Stimulated activated CD8-positive, alpha-beta memory T cell treated with anti-CD3 and anti-CD28 coated beads, Interleukin-7, amount 100 ng/mL, for 48 hours (primary cell): ENCODE results near the gene EXOSC2.

ENCODE experiments used
- DNase-seq, 2 donors: peaks; one replicate each; pipeline ENCODE4 v3.0.0-alpha.2; 2020; ENCODE audit warnings: low read depth in 1 of 2; ENCODE audit errors: extremely low read depth in 1 of 2

Gene EXOSC2

DNA sequence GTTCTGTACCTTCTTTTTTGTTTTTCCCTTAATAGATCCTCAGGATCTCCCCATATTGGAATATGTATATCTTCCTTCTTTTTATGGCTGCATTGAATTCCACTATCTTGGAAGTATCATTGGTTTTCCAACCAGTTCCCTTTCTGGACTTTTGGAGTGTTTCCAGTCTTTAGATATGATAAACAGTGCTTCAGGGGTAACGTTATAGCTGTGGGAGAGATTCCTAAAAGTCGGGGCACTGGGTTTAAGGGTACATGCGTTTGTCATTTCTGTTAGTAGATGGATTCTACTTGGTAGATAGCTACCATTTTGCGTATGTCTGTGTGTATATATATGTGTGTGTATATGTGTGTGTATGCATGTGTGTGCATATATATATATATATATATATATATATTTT, 42.0 kb downstream of the EXOSC2 start:
- no peak for DNase-seq

DNA sequence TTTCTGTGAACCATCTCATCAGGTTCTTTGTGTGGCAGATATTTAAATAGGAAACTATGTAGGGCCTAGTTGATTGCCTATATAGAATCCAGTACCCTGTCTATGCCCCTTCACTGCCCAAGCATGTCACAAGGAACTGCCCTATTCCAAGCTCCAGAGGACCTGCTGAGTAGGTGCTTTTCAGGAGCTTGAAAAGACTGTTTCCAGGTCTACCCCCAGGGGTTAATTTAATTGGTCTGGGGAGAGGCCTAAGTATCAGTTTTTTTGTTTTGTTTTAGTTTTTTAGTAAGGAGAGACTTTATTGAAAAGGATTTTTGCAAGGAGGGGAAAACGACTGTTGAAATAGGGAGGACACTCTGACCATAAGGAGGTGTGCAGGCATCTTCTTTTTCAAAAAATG, 43.3 kb downstream of the EXOSC2 start:
- DNase-seq: no peak

DNA sequence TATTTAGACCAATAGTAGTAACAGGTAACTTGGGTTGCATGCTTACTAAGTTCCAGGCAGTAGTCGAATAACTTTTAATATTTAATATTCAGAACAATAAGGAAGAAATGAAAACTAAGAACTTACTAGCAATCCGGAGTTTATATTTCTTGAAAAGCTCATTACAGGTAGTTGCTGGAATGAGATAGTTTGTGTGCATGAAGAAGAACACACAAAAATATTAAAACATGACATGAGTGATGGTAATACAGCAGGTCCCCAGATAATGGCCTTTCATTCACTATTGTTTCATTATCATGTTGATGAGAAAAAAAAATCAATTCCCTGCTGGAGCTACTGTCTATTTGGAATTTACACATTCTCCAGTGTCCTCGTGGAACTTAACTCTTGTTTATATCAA, 44.7 kb downstream of the EXOSC2 start:
- no peak for DNase-seq

DNA sequence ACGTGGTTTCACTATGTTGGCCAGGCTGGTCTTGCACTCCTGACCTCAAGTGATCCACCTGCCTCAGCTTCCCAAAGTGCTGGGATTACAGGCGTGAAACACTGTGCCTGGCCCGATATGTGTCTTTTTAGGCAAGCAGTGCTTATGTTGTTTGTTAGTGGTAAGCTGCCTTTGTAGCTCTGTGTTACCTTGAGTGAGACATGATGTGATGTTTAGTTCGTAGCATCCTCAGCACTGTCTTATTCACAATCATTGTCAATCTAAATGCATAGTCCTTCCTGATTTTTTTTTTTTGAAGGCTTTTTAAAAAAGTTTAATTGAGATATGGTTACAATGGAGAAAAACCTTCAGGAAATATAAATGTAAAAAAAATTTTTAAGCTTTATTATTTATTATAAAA, 45.5 kb downstream of the EXOSC2 start:
- no peak for DNase-seq

DNA sequence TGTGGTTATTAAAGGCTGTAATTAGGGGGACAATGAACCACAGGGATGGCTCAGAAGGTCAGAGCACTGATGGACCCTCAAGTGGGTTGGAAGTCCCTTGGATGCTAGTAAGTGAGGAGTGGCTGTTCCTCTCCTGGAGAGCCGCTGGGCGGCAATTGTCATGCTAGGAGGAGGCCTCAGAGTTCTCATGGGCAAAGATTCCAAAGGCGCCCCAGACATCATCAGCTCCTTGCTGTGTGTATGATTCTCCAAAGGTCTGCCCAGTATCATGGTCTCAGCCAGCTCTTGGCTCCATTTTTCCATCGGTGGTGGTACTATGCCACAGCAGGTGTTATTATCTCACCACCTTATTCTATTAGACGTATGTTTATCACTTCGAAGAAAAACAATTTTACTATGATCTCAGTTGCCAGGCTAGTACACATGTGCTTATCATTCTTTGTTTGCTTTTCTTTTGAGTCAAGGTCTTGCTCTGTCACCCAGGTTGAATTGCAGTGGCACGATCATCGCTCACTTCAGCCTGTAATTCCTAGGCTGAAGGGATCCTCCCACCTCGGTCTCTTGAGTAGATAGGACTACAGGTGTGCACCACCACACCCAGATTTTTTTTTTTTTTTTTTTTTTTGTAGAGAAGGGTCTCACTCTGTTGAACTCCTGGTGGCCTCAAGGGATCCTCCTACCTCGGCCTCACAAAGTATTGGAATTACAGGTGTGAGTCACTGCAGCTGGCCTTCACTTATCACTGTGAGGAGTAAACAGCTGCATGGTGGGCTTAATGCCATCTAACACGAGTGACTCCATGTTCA, 46.8 kb downstream of the EXOSC2 start:
- no peak for DNase-seq

DNA sequence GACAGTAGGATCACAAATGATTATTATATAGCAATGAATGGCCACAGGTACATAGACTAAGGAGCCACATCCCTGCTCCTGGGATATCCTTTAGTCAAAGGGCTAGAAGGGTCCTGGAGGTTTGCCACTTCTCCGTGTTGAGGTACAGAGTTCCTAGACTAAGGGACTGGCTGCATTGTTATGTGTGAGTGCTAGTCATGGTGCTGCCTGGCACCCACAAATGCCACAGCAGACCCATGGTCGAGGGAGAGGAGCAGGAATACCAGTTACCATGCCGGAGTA, 47.4 kb downstream of the EXOSC2 start:
- DNase-seq: no peak

DNA sequence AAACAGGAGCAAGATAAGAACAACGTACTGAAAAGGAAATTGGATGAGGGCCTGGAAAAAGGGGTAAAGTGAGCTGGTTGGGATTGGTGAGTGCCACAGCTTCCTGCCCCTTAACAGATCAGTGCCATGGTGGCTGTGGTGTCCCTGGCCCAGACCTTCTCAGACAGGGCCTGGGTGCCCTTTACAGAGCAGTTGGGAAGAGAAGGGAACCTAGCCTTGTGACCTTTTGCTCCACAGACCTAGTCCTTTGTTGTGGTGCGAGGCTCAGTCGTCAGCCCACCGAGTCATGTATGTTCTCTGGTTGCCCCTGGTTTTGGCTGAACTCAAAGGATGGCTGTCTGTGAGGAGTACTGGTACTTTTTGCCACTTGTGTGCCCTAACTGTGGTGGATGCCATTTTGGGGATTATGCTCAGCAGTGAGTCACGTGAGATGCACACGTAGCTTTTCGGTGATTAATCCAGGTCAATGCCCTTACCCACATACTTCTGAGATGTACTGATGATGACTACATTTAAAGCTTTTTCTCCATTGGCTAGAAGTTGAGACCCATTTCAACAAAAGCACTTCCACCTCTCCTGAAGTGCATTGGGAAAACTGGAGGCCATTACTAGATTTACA, 48.4 kb downstream of the EXOSC2 start:
- no peak for DNase-seq

DNA sequence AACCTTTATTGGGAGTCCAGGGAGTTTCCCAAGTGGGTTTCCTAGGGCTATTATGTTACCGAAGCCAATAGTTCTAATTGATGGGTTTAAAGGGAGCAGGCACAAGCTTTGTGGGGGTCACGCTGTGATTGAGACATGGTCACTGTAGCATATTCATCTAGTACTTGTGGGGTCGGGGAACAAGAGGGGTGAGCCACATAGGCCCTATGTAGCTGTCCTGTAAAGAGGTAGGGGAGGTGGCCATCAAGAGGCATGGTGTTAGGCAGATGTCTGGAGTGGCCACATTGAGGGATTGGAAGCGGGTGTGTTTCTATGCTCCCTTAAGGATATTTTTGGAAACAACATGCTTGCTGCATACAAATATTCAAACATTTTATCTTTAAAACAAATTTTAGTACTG, 50.1 kb downstream of the EXOSC2 start:
- DNase-seq: no peak

DNA sequence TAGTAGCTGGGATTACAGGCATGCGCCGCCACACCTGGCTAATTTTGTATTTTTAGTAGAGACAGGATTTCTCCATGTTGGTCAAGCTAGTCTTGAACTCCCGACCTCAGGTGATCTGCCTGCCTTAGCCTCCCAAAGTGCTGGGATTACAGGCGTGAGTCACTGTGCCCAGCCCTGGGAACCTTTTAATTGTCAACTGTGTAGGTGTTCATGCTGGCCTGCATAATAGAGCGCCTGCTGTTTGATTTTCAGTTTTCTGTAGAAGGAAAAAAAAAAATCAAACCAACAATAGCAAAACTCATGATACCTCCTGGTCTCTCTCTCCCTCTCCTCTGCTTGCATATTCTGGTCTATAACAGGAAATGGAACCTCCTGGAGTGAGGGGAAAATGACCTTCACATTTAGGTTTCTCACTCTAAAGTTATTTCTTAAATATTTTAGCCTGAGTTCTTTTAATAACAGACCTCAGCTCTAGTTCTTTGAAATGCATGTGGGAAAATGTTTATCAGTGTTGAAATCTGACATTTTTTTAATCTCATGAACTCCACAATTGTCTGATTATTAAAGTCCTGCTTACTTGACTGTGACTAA, 51.7 kb downstream of the EXOSC2 start:
- no peak for DNase-seq

DNA sequence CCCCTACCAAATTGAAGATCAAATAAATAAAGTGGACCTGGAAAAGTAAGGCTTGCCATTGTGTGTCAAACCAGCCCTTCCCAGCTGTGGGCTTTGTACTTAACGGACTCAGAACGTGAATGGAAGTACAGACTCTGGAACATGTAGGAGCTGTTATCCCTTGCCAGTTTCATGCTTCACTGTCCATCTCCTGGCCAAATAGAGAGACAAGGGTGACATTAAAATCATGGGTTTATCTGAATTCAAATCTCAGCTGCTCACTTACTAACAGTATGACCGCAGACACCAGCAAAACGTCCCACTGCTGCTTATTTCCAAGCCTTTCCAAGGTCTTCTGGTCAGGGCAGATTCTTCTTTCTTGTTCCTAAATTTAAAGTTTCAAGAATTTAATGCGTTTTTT, 52.2 kb downstream of the EXOSC2 start:
- no peak for DNase-seq

DNA sequence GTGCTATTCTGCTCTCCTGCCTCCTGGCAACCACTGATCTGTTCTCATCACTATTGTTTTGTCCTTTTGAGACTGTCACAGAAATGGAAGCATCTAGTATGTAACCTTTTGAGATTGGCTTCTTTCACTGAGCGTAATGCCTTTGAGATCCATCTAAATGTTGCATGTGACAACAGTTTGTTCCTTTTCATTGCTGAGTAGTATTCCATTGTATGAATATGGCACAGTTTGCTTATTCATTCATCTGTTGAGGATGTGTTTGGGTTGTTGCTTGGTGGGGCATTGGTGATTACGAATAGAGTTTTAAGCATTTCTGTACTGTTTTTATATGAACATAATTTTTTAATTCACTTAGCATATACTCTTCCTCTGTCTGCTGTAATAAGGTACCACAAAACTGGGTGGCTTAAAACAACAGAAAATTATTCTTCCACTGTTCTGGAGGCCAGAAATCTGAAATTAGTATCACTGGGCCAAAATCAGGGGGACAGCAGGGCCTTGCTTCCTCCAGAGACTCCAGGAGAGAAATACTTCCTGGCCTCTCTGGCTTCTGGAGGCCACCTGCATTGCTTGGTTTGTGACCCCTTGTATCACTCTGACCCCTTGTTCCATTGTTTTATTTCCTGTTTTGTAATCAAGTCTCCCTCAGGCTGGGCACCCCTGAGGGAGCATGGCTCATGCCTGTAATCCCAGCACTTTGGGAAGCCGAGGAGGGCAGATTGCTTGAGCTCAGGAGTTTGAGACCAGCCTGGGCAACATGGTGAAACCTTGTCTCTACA, 53.0 kb downstream of the EXOSC2 start:
- no peak for DNase-seq

DNA sequence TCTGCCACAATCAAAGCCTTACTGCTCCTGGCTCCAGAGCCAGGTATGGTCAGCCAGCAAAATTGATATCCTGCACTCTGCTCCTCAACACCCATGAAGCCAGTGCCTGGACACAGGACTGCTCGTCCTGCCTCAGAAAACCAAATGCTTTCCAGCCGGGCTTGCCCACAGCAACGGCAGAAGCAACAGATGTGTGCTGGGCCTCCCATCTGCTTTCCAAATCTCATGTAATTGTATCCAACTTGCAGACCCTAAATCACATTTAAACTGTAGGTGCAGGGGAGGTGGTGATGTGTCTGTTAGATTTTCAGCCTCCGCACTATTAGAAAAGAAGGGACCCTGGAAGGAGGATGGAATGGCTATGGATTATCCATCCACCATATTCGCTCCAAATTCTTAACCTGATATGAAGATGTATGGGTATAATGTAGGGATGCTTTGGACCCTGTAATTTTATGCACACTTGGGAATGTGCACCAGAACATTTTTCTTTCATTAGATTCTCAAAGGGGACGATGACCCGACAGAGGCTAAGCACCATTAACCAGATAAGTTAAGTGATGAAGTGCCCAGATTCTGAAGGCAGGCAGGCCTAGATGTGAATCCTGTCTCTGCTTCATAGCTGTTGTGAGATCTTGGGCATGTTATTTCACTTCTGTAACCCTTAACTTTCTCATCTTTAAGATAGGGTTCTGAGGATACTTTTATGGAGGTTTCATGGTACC, 58.2 kb downstream of the EXOSC2 start:
- no peak for DNase-seq
